Suppressor macrophage (primary cell): ENCODE data around the gene OR10G3.
"Not testable (repeated sequence)": the region's sequence is repeated elsewhere in the genome, so short reads cannot be mapped to it uniquely, and the experiment has no call there.

Source experiments
- DNase-seq, 4 experiments: peaks; one replicate each; pipeline ENCODE4 v3.0.0-alpha.2; 2020 to 2022
- total RNA-seq, 17 experiments: gene quantifications; one replicate each; lab custom pipeline; 2026; ENCODE audit warnings: mixed read lengths in 6 of 17, inconsistent platforms in 3 of 17; lab: John Stamatoyannopoulos, UW

OR10G3 gene, protein sequence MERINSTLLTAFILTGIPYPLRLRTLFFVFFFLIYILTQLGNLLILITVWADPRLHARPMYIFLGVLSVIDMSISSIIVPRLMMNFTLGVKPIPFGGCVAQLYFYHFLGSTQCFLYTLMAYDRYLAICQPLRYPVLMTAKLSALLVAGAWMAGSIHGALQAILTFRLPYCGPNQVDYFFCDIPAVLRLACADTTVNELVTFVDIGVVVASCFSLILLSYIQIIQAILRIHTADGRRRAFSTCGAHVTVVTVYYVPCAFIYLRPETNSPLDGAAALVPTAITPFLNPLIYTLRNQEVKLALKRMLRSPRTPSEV
- 0 to 0.99 (median 0) reads per million in 17 experiments for total RNA-seq

- DNase-seq = no peak
Observed at GRCh38 chr14:21579976-21580375, at the start of gene OR10G3. OR10G3 (minus strand) TSS chr14:21580076; CDS start chr14:21570744, 9,332 bp downstream.

DNA sequence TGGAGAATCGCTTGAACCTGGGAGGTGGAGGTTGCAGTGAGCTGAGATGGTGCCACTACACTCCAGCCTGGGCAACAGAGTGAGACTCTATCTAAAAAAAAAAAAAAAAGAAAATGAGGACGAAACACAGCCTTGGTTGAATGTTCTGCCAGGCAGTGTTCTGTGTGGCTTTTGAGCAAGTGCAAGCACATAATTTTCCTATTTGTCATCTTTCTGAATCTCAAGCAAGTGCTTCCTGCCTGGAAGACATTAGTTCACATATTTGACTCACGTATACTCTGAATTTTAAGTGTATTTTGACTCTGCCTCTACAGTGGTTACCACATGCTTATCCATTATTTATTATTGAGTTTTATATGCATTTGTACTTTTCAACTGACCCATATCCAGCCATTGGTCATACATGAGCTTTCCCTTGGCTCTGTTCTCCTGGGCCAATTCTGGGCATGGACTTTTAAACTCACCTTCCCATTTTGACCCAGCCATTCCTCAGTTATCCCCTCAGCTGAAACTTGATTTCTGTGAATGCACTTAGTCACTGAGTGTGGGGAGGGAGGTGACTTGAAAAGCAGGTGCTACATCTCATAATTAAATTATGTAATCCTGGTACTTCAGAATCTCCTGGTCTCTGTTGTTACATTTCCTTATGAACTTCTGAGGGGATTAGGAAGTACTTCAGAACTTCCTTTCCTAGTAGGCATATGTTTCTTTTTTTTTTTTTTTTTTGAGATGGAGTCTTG is 46.8 kb upstream of the OR10G3 start:
- DNase-seq = no peak

GRCh38 chr14:21617614-21618013 is 37.7 kb upstream of the OR10G3 start:
- DNase-seq = no peak

DNA sequence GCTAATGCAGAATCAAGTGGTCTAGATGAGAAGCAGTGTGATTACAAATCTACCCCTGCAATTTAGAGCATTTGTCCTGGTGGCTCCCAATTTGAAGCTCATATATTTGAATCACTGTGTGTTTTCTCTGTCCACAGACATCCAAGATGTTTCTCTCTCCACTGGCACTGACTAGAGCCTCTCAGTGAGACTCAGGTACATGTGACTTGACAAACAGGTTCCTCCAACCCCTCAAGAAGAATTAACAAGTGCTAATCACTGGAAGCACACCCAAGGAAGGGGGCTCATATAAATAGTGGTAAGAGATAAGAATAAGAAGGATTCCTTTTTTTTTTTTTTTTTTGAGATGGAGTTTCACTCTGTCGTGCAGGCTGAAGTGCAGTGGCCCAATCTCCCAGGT is 34.4 kb upstream of the OR10G3 start:
- DNase-seq = no peak

DNA sequence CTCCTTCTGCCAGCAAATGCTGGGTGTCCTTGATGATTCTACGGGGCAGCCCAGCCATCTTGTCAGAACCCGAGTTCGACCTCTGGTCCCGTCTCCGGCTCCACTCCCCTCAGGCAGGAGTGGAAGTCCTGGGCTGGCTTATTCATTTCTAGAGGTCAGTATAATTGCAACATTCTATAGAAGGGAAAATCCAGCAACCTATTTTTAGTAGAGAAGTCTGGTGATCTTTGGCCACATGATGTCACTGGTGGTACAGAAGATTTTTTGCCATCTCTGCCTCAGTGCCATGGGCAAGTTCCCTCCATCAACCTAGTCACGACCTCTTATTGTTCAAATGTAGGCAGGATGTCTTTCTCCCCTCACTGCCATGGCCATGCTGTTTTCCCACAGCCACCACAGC is 32.4 kb upstream of the OR10G3 start:
- DNase-seq = peak in 3 of 4 experiments; percentile 2 to 19 (median 5)

DNA sequence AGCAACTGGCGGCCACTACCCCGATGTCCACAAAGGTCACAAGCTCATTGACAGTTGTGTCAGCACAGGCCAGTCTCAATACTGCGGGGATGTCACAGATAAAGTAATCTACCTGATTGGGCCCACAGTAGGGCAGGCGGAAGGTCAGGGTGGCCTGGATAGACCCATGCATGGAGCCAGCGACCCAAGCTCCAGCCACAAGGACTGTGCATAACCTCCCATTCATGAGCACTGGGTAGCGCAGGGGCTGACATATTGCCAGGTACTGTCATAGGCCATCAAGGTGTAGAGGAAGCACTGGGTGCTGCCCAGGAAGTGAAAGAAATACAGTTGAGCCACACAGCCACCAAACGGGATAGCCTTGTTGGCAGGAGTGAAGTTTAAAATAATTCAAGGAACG is 22.3 kb upstream of the OR10G3 start:
- DNase-seq = not testable (repeated sequence)

GRCh38 chr14:21589317-21589716 is 9.4 kb upstream of the OR10G3 start:
- no peak for DNase-seq

GRCh38 chr14:21575661-21576060 is 4.2 kb downstream of the OR10G3 start:
- no peak for DNase-seq

GRCh38 chr14:21572604-21573003 is 7.3 kb downstream of the OR10G3 start:
- no peak for DNase-seq

DNA sequence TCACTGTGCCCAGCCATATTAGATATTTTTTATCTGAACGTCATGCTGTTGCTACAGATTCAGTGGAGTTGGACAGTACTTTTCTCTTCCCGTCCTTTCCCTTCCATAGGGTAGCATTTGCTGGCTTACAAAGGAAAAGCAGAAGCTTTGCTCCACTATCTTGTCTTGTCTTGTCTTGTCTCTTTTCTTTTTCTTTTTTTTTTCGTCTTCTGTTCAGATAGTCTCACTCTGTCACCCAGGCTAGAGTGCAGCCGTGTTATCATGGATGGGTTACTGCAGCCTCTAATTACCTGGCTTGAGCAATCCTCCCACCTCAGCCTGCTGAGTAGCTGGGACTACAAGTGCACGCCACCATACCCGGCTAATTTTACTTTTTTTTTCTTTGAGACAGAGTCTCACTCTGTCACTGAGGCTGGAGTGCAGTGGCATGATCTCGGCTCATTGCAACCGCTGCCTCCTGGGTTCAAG is 21.1 kb downstream of the OR10G3 start:
- no peak for DNase-seq

GRCh38 chr14:21557084-21557901 is 22.6 kb downstream of the OR10G3 start:
- peak; percentile 84 to 91 (median 86) for DNase-seq

DNA sequence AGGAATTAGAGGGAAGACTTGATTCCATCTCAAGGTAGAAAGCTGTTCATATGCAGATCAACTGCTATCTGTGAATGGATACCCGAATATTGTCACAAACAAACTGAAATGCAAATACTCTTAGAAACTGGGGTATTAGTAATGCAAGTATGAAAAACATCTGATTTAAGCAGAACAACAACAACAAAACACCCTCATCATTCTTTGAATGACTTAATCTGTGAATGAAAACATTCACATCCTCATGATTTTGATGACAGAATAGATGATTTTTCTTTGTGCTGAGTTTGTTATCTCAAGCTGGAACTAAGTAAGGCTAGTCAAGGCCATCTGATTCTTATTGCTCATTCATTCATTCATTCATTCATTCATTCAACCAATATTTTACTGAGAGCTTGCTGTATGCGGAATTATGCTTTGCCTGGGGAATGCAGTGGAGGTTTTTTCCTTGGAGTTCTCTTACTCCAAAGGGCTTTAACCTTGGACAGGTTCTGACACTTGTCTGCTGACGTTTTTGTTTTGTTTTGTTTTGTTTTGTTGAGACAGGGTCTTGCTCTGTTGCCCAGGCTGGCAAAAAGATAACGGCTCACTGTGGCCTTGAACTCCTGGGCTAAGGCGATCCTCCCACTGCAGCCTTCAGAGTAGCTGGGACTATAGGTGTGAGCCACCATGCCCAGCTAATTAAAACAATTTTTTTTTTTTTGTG is 23.3 kb downstream of the OR10G3 start:
- peak in 1 of 4 experiments; percentile 32 for DNase-seq

DNA sequence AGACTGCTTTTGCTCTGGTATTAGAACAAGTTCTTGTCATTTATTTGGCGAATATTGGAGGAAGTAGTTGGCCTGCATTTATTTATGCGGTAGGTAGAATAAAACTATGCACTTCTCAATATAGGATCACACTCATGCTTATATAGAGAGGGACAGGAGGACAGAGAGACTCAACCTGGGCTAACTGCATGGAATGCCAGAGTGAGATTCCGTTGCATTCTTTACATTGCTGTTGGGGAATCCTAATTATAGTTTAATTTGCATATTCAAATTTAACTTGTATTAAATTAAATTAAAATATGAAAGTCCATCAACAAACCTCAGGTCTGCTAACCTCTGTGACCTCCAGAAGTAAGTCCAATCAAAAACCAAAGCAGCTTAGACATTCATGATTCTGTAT is 26.6 kb downstream of the OR10G3 start:
- no peak for DNase-seq

DNA sequence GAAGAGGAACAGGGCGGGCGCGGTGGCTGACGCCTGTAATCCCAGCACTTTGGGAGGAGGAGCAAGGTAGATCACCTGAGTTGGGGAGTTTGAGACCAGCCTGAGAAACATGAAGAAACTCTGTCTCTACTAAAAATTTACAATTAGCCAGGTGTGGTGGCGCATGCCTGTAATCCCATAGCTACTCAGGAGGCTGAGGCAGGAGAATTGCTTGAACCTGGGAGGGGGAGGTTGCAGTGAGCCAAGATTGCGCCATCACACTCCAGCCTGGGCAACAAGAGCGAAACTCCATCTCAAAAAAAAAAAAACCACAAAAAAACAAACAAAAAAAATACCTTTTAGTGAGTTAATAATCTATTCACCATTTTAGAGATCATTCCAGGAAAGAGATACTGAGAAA is 35.3 kb downstream of the OR10G3 start:
- DNase-seq = not testable (repeated sequence)

DNA sequence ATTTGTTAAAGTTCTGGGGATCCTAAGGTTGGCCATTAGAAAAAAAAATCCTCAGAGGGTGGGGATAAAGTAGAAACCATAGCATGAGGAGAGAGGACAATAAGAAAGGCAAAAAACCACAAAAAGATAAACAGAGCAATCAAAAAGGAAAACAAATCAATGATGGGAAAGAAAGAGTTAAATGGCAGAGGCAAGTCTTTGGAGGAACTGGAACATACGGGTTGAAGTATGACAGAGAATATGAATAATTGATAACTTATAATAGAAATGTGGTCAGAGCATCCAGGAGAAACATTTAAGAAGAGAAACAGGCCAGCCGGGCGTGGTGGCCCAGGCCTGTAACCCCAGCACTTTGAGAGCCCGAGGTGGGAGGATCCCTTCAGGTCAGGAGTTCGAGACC is 35.9 kb downstream of the OR10G3 start:
- no peak for DNase-seq

- DNase-seq = no peak
Observed at GRCh38 chr14:21543521-21543960, 36.3 kb downstream of the OR10G3 start.

- DNase-seq = no peak
Observed at GRCh38 chr14:21541413-21542074, 38.3 kb downstream of the OR10G3 start.

DNA sequence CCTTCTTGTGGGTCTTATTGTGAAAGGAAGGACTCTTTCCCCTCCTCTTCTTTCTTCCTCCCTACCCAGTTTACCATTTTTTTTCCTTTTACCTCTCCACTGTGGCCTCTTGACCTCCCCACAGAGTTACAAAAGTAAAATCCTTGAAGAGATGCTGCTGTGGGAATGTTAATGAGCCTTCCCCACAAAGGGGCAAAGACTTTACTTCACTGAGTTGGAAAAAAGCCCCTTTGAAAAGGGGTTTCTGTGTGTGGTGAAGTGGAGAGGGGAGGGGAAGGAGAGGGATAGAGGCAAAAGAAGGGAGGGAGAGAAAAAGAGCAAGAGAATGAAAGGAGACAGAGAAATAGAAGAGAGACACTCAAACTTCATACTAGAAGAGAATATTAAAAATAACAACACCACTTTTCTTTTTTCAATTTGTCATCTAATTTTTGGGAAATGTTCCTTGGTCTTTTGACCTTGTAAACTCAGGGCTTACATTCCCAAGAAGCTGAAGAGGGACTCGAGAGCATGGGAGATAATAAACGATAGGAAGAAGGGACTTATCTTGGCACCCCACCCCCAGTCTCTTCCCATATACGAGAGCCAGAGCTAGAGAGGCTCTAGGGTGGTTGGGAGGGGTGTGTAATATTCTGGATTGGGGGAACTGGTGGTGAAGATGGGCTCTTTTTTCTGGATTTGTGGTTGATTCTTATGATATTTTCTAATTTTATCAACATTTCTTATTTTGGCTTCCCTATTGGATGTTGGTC is 40.5 kb downstream of the OR10G3 start:
- DNase-seq = no peak

DNA sequence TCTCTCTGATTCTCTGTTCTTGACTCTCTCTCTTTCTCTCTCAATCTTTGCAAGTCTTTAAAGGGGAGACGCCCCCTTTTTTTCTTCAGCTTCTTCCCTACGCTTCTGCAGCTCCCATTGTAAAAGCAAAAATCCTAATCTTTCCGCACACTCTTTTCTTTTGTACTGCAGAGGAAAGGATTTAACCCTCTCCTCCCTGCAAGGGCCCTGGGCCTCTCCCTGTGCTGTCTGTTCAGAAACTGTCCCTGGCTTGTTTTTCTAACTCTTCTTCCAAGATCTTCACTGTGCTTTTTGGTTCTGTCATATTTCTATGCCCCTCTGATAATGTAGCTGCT is 42.8 kb downstream of the OR10G3 start:
- no peak for DNase-seq

GRCh38 chr14:21536418-21537089 is 43.3 kb downstream of the OR10G3 start:
- no peak for DNase-seq
